Measurements from ENCODE around the gene STRN3.

Gene STRN3

GRCh38 chr14:31038521-31039166, 12.5 kb upstream of the STRN3 start:
- DNase-seq (ENCODE audit: low read depth, low spot score): no peak
- H3K27ac ChIP-seq: no peak overlapping the region

- no peak overlapping the region for H3K27ac ChIP-seq
- DNase-seq (ENCODE audit: low read depth, low spot score): no peak
Observed at GRCh38 chr14:31037709-31038221, 11.6 kb upstream of the STRN3 start.

GRCh38 chr14:31036552-31036951, 10.4 kb upstream of the STRN3 start:
- DNase-seq (ENCODE audit: low read depth, low spot score): no peak
- H3K27ac ChIP-seq: no peak overlapping the region

- DNase-seq (ENCODE audit: low read depth, low spot score): no peak
- H3K27ac ChIP-seq: no peak overlapping the region
Observed at GRCh38 chr14:31030469-31030868, 4.3 kb upstream of the STRN3 start.

GRCh38 chr14:31029016-31029970, 3.1 kb upstream of the STRN3 start:
- DNase-seq (ENCODE audit: low read depth, low spot score): no peak
- peak overlapping the region; percentile 2 for H3K27ac ChIP-seq

GRCh38 chr14:31027847-31028246, 1.7 kb upstream of the STRN3 start:
- no peak for DNase-seq (ENCODE audit: low read depth, low spot score)
- H3K27ac ChIP-seq: peak overlapping the region; percentile 98

- peak overlapping the region; percentile 98 for H3K27ac ChIP-seq
- peak; percentile 87 for DNase-seq (ENCODE audit: low read depth, low spot score)
Observed at GRCh38 chr14:31026450-31027235, 464 bp upstream of the STRN3 start.

GRCh38 chr14:31025367-31026076, 657 bp downstream of the STRN3 start, which contains the start of gene AP4S1:
AP4S1 (plus strand) TSS chr14:31025649; CDS start chr14:31066197, 40,548 bp downstream.
- peak within 1 kb of the TSS; percentile 98 for H3K27ac ChIP-seq
- DNase-seq (ENCODE audit: low read depth, low spot score): no peak

GRCh38 chr14:31024577-31025366, 1.4 kb downstream of the STRN3 start:
- no peak for DNase-seq (ENCODE audit: low read depth, low spot score)

GRCh38 chr14:31024010-31024480, 2.1 kb downstream of the STRN3 start:
- no peak overlapping the region for H3K27ac ChIP-seq
- DNase-seq (ENCODE audit: low read depth, low spot score): no peak

More at GRCh38 chr14:31024577-31025366, 1.4 kb downstream of the STRN3 start:
- peak overlapping the region; percentile 98 for H3K27ac ChIP-seq

- DNase-seq (ENCODE audit: low read depth, low spot score): no peak
- no peak overlapping the region for H3K27ac ChIP-seq
Observed at GRCh38 chr14:31022386-31022785, 3.8 kb downstream of the STRN3 start.

- H3K27ac ChIP-seq: no peak overlapping the region
- DNase-seq (ENCODE audit: low read depth, low spot score): no peak
Observed at GRCh38 chr14:31021576-31021949, 4.6 kb downstream of the STRN3 start.

GRCh38 chr14:31020834-31021575, 5.2 kb downstream of the STRN3 start:
- no peak overlapping the region for H3K27ac ChIP-seq
- DNase-seq (ENCODE audit: low read depth, low spot score): no peak

GRCh38 chr14:31018057-31018645, 8.0 kb downstream of the STRN3 start:
- no peak for DNase-seq (ENCODE audit: low read depth, low spot score)
- H3K27ac ChIP-seq: no peak overlapping the region

GRCh38 chr14:31013841-31014240, 12.3 kb downstream of the STRN3 start:
- no peak for DNase-seq (ENCODE audit: low read depth, low spot score)
- H3K27ac ChIP-seq: no peak overlapping the region

- no peak overlapping the region for H3K27ac ChIP-seq
- DNase-seq (ENCODE audit: low read depth, low spot score): no peak
Observed at GRCh38 chr14:31010935-31011334, 15.2 kb downstream of the STRN3 start.

GRCh38 chr14:31009836-31010574, 16.2 kb downstream of the STRN3 start:
- H3K27ac ChIP-seq: no peak overlapping the region
- no peak for DNase-seq (ENCODE audit: low read depth, low spot score)
